Ishikawa (cell line): ENCODE results near the gene KCNQ1.

Experiments used
- CEBPB ChIP-seq: IDR thresholded peaks from 2 replicates; pipeline ENCODE4 v1.6.1; 2012
- CREB1 ChIP-seq: IDR thresholded peaks from 2 replicates; pipeline ENCODE4 v1.6.1; 2012; ENCODE audit warnings: low read depth
- EGR1 ChIP-seq: IDR thresholded peaks from 2 replicates; pipeline ENCODE4 v1.6.1; 2012
- EP300 ChIP-seq: IDR thresholded peaks from 2 replicates; pipeline ENCODE4 v1.6.1; 2012; ENCODE audit warnings: borderline replicate concordance
- FOXM1 ChIP-seq: IDR thresholded peaks from 2 replicates; pipeline ENCODE4 v1.6.1; 2012; ENCODE audit warnings: low read depth, borderline replicate concordance
- NFIC ChIP-seq: IDR thresholded peaks from 2 replicates; pipeline ENCODE4 v1.6.1; 2012
- RAD21 ChIP-seq: IDR thresholded peaks from 2 replicates; pipeline ENCODE4 v1.6.1; 2012; ENCODE audit warnings: low read depth
- REST ChIP-seq: IDR thresholded peaks from 2 replicates; pipeline ENCODE4 v1.6.1; 2012; ENCODE audit warnings: low read depth, mild to moderate bottlenecking
- TAF1 ChIP-seq: IDR thresholded peaks from 2 replicates; pipeline ENCODE4 v1.6.1; 2012; ENCODE audit warnings: low read depth, mild to moderate bottlenecking
- TCF12 ChIP-seq: IDR thresholded peaks from 2 replicates; pipeline ENCODE4 v1.6.1; 2012; ENCODE audit warnings: low read depth
- TEAD4 ChIP-seq: IDR thresholded peaks from 2 replicates; pipeline ENCODE4 v1.6.1; 2012
- USF1 ChIP-seq: IDR thresholded peaks from 2 replicates; pipeline ENCODE4 v1.6.1; 2012
- YY1 ChIP-seq: IDR thresholded peaks from 2 replicates; pipeline ENCODE4 v1.6.1; 2012; ENCODE audit warnings: low read depth
- ZBTB7A ChIP-seq: IDR thresholded peaks from 2 replicates; pipeline ENCODE4 v1.6.1; 2012; ENCODE audit warnings: low read depth
- TF ChIP-seq, protein P1 (sequence below): IDR thresholded peaks from 2 replicates; pipeline ENCODE4 v1.6.1; 2012

The KCNQ1 gene

DNA sequence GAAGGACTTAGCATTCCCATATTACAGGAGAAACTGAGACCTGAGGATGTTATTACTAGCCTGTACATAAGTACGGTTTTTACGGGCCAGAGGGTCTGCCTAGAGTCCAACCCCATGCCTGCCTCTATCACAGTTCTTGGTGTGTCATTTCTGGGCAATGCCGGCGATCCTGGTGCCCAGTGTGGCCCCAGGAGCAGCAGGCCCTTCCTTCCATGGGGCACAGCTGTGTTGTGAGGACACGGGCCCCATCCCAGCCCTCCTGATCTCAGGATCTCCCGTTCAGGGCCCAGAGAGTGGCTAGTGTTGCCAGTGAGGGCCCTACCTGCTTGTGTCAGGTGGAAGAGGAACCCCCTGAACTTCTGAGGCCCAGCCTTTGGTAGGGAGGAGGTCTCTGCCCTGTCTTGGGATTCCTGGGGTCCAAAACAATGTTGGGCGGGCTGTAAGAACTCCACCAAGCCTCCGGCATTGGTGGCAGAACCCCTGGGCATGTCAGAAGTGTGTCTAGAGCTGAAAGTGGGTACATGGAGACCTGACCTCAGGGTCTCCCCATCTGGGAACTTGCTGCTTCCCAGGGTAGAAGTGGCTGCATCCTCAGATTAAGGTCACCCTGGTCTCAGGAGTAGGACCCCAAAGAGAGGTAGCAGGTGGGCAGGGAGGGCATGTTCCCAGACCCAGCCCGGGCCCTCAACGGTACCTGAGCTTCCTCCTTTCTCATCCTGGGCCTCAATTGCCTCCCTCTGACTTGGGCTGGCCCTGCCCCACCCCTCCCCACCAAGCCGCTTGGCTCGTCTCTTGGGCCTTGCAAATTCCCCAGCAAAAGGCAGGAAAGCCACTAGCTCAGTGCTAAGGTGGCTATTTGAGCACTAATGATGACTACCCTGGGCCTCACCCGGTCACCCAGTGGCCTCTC is 329.6 kb downstream of the KCNQ1 start:
- TF ChIP-seq TEAD4 (no peak), TCF12 (no peak), FOXM1 (no peak), RAD21 (no peak), ZBTB7A (no peak), TAF1 (no peak)

GRCh38 chr11:2775083-2775625 is 330.3 kb downstream of the KCNQ1 start:
- TF ChIP-seq ZBTB7A (no peak), REST (no peak), CEBPB (no peak), RAD21 (no peak), YY1 (no peak), TCF12 (no peak), NFIC (no peak), TEAD4 (no peak), TAF1 (no peak), EGR1 (no peak), CREB1 (no peak), FOXM1 (no peak)
- TF ChIP-seq, protein P1, sequence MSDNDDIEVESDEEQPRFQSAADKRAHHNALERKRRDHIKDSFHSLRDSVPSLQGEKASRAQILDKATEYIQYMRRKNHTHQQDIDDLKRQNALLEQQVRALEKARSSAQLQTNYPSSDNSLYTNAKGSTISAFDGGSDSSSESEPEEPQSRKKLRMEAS: no peak

- no peak for TF ChIP-seq TAF1
- no peak for TF ChIP-seq FOXM1
- TF ChIP-seq EGR1: no peak
- TF ChIP-seq NFIC: no peak
- no peak for TF ChIP-seq CEBPB
- TF ChIP-seq RAD21: no peak
- no peak for TF ChIP-seq TEAD4
- no peak for TF ChIP-seq EP300
- no peak for TF ChIP-seq CREB1
- no peak for TF ChIP-seq YY1
- TF ChIP-seq ZBTB7A: no peak
Measured at GRCh38 chr11:2775626-2776350, 331.0 kb downstream of the KCNQ1 start.

GRCh38 chr11:2776351-2777061 is 331.7 kb downstream of the KCNQ1 start:
- TF ChIP-seq EGR1: no peak
- no peak for TF ChIP-seq CEBPB
- no peak for TF ChIP-seq USF1
- no peak for TF ChIP-seq TCF12
- TF ChIP-seq REST: no peak
- TF ChIP-seq, protein P1: no peak

DNA sequence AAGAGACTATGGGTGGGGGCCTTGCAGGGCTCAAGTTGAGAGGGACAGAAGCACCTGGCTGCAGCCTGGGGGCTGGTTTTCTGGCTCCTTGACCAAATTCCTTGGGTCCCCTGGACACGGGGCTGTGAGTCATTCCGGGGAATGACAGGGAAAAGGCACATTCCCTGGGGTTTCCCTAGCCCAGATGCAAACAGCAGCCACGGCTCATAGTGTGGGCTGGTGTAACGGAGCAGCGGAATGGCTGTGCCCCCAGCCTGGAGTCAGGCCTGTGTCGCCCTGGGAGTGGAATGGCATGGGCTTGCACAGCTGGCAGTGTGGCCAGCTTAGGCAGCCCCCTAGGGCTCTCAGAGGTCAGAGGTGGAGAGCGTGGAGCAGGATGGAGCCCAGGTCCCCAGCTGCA is 332.6 kb downstream of the KCNQ1 start:
- no peak for TF ChIP-seq CEBPB
- no peak for TF ChIP-seq TCF12
- TF ChIP-seq EP300: no peak
- peak; percentile 51 for TF ChIP-seq NFIC
- TF ChIP-seq TEAD4: peak; percentile 62
- TF ChIP-seq, protein P1: no peak
- TF ChIP-seq TAF1: no peak
- no peak for TF ChIP-seq USF1
- no peak for TF ChIP-seq RAD21
- TF ChIP-seq YY1: no peak
- no peak for TF ChIP-seq CREB1
- peak; percentile 60; the same call in 1 of the 2 replicates for TF ChIP-seq ZBTB7A
- no peak for TF ChIP-seq FOXM1
- no peak for TF ChIP-seq EGR1
- no peak for TF ChIP-seq REST
